CD4-positive, alpha-beta T cell treated with Interleukin-6 for 4 hours (primary cell): ENCODE results near the gene RTL10.

Source experiments
- DNase-seq: peaks from one replicate; pipeline ENCODE4 v3.0.0-alpha.2; 2020; ENCODE audit warnings: mixed read lengths

RTL10 gene

DNA sequence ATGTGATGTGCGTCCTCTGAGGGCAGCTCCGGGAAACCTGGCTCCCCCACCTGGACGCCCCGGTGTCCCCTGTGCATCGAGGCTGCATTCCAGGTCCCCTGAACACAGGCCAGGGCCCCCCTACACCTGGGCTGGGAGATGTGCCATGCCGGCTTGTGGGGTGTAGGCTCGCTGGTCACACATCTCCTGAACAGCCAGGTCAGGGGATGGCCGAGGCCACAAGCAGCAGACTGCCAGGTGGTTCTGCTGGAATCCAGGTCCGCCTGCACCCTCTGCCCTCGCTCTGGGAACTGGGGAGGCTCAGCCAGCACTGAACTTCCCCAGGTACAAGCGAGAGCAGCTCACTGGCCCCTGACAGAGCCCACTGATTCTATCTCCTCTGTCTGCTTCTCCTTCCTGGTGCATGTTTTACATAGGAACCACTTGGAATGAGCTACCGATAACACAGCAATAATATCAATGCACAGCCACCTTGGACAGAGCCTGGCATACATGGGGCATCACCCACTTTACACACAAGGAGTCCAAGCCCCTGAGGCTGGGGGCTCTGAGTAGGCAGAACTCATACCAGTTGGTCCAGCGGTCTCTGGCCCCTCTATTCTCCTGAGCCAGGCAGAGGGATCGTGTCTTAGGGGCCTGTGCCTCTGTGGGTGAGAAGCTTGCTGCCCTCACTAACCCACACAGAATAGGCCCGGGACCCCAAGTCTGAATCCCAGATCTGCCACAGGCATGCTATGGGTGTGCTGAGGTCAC lies 47.3 kb downstream of the RTL10 start:
- no peak for DNase-seq

DNA sequence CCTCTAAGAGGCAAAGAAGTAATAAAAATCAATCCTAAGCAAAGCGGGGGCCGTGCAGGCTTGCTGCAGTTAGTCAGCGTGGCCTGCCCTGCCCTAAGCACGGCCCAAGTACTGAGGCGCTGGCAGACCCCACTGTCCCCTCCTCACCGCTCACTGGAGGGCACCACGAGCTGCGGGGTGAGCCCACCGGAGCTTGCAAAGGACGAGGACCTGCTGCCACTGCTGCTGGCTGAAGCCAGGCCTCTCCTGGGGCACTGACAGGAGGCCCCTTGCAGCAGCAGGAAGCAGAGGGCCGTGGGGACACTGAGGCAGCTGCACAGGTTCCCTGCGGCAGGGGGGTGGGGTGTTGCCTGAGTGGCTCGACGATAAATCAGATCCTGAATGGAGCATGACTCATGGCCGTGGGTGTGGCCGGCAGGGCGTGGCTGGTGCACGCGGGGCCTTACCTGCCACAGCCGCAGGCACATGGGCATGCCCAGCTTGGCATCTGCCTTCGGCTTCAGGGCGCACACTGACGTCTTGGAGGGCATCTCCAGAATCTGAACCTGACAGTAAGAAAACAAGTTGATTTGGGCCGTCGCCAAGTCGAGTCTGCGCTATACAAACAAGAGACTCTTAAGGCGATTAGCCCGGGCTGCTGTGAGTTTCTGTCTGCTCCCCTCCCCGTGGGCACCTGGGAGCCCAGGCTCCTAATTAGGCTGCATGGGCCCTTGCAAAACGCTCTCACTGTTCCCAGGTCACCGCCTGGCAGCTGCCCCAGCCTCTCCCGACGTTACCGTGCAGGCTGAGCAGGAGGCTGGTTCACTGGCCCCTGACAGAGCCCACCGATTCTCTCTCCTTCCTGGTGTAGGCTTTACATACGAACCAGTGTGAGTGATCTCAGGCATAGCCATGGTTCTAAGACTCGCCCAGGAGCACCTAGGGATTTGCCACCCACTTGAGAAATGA lies 48.2 kb downstream of the RTL10 start:
- DNase-seq = no peak

DNA sequence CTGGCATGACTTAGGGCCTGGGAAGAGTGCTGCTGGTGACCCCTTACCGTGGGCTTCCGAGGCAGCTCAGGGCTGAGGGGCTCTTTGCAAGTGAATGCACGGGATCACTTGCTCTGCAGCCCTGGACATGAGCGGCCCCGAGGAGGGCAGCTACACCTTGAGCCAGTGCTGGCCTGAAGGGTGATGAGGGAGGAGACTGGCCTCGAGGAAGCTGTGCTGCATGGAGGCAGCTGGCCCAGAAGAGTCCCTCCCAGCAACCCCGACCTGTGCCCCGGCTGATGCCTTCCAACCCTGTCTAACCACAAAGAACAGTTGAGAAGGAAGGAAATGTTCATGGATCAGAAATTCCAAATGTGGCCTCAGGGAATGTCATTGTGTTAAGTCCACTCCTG lies 48.9 kb downstream of the RTL10 start:
- no peak for DNase-seq
